Vagina (tissue), 2 donors: ENCODE data around the gene LAMP5. TPM values are rescaled to one million over a fixed set of nuclear protein-coding genes. Genes with fewer than 3 reads are reported as not detected.
A peak's percentile ranks its signal among the peaks of the same experiment; 100 is the strongest.

ENCODE experiments used
- DNase-seq, 2 donors: peaks; one replicate each; pipeline ENCODE4 v3.0.0-alpha.2; 2017; ENCODE audit errors: extremely low spot score in 2 of 2
- H3K27ac ChIP-seq: fragments of 200-600 bp; sonication (generic); one replicate; pipeline ENCODE4 v1.5.1; 2019
- H3K27me3 ChIP-seq: fragments of 200-600 bp; sonication (generic); one replicate; pipeline ENCODE4 v1.5.1; 2019
- H3K36me3 ChIP-seq, 2 donors: fragments of 200-600 bp; sonication (generic); one replicate each; pipeline ENCODE4 v1.5.1; 2017 to 2019
- H3K4me1 ChIP-seq: fragments of 200-600 bp; sonication (generic); one replicate; pipeline ENCODE4 v1.5.1; 2019
- H3K4me3 ChIP-seq, 2 donors: fragments of 200-600 bp; sonication (generic); 1 replicate in 1 of 2; 2 replicates in 1 of 2; pipeline ENCODE4 v1.5.1; 2016 to 2019
- H3K9me3 ChIP-seq: fragments of 200-600 bp; sonication (generic); one replicate; pipeline ENCODE4 v1.5.1; 2019
- CTCF ChIP-seq, 3 experiments: fragments of 450-650 bp in 2 of 3; fragments of 200-600 bp in 1 of 3; sonication (generic) in 1 of 3; IDR thresholded peaks; one replicate each; pipeline ENCODE4 v1.5.1; 2017 to 2019; ENCODE audit warnings: antibody characterized with exemption in 3 of 3, mild to moderate bottlenecking in 2 of 3, moderate library complexity in 2 of 3
- POLR2A ChIP-seq, 2 donors: fragments of 450-650 bp; IDR thresholded peaks; one replicate each; pipeline ENCODE4 v1.6.1; 2017; ENCODE audit warnings: antibody characterized with exemption in 2 of 2, mild to moderate bottlenecking in 2 of 2, moderate library complexity in 2 of 2
- POLR2AphosphoS5 ChIP-seq, 2 donors: sonication (generic); formaldehyde crosslinking; IDR thresholded peaks; one replicate each; pipeline ENCODE4 v1.9.0; 2017; ENCODE audit warnings: antibody characterized with exemption in 2 of 2, mild to moderate bottlenecking in 2 of 2, low read depth in 1 of 2; ENCODE audit not compliant: insufficient read depth in 1 of 2
- intact Hi-C: fragments of 100-400 bp; cut with DNase I; formaldehyde crosslinking; loops from one replicate; pipeline ENCODE4 v1.15.1; 2023
- total RNA-seq: library from RNA; depleted of rRNA; stranded (reverse); fragments of >200 nt; gene quantifications from one replicate; pipeline ENCODE4 v1.2.3, GENCODE V29; 2016

LAMP5 gene
- total RNA-seq: 0.74 TPM

- Histone ChIP-seq H3K27me3 (no peaks in the 10 kb centered on the region), H3K9me3 (no peaks in the 10 kb centered on the region), H3K4me1 (peaks cover 24% of the 10 kb centered on the region), H3K27ac (no peak within 1 kb of the TSS), H3K4me3 (peak within 1 kb of the TSS; percentile 24 to 27), H3K36me3 (no peaks in the 10 kb centered on the region)
- no peak for DNase-seq
- TF ChIP-seq POLR2A (IDR thresholded peaks at IDR 0.05) (no peak), CTCF (IDR thresholded peaks at IDR 0.05) (no peak), POLR2AphosphoS5 (IDR thresholded peaks at IDR 0.05; ENCODE audit: insufficient read depth in 1 of 2, low read depth in 1 of 2) (no peak)
- intact Hi-C loops: no loop called here
Observed at GRCh38 chr20:9514461-9515213, at the start of gene LAMP5. Gene LAMP5 (plus strand): TSS chr20:9514590. CDS start chr20:9514853, 263 bp downstream.

- no peak for TF ChIP-seq POLR2AphosphoS5 (IDR thresholded peaks at IDR 0.05; ENCODE audit: insufficient read depth in 1 of 2, low read depth in 1 of 2)
- TF ChIP-seq CTCF (IDR thresholded peaks at IDR 0.05): no peak
- TF ChIP-seq POLR2A (IDR thresholded peaks at IDR 0.05): no peak
- intact Hi-C loops: no loop called here
- Histone ChIP-seq H3K9me3 (no peaks in the 10 kb centered on the region), H3K27ac (no peak overlapping the region), H3K4me3 (no peak overlapping the region), H3K4me1 (no peaks in the 10 kb centered on the region), H3K36me3 (no peaks in the 10 kb centered on the region), H3K27me3 (no peaks in the 10 kb centered on the region)
- DNase-seq: no peak
Observed at GRCh38 chr20:9467995-9468394, 46.4 kb upstream of the LAMP5 start.

- Histone ChIP-seq H3K36me3 (no peaks in the 10 kb centered on the region), H3K4me3 (no peak overlapping the region), H3K9me3 (no peaks in the 10 kb centered on the region), H3K27ac (no peak overlapping the region), H3K4me1 (no peaks in the 10 kb centered on the region), H3K27me3 (no peaks in the 10 kb centered on the region)
- TF ChIP-seq CTCF (IDR thresholded peaks at IDR 0.05) (no peak), POLR2A (IDR thresholded peaks at IDR 0.05) (no peak)
- intact Hi-C loops: no loop called here
- DNase-seq: no peak
Observed at GRCh38 chr20:9474835-9475415, 39.5 kb upstream of the LAMP5 start.

- no peaks in the 10 kb centered on the region for H3K36me3 ChIP-seq
- H3K27ac ChIP-seq: no peak overlapping the region
- intact Hi-C loops: no loop called here
- no peak overlapping the region for H3K4me3 ChIP-seq
- TF ChIP-seq POLR2AphosphoS5 (IDR thresholded peaks at IDR 0.05; ENCODE audit: insufficient read depth in 1 of 2, low read depth in 1 of 2) (no peak), POLR2A (IDR thresholded peaks at IDR 0.05) (no peak), CTCF (IDR thresholded peaks at IDR 0.05) (no peak)
- H3K27me3 ChIP-seq: no peaks in the 10 kb centered on the region
- no peak for DNase-seq
- H3K4me1 ChIP-seq: no peaks in the 10 kb centered on the region
- no peaks in the 10 kb centered on the region for H3K9me3 ChIP-seq
Observed at GRCh38 chr20:9475456-9475855, 38.9 kb upstream of the LAMP5 start.

- no peak for DNase-seq
- Histone ChIP-seq H3K36me3 (no peaks in the 10 kb centered on the region), H3K4me3 (no peak overlapping the region), H3K27ac (no peak overlapping the region), H3K9me3 (no peaks in the 10 kb centered on the region), H3K4me1 (no peaks in the 10 kb centered on the region), H3K27me3 (no peaks in the 10 kb centered on the region)
- intact Hi-C loops: no loop called here
- TF ChIP-seq CTCF (IDR thresholded peaks at IDR 0.05) (no peak), POLR2AphosphoS5 (IDR thresholded peaks at IDR 0.05; ENCODE audit: insufficient read depth in 1 of 2, low read depth in 1 of 2) (no peak), POLR2A (IDR thresholded peaks at IDR 0.05) (no peak)
Observed at GRCh38 chr20:9476174-9476573, 38.2 kb upstream of the LAMP5 start.
